Breast epithelium (tissue), 3 donors: ENCODE data around the gene ACADVL.

ENCODE experiments used
- POLR2A ChIP-seq: fragments of 450-650 bp; IDR thresholded peaks from one replicate; pipeline ENCODE4 v1.6.1; 2016; ENCODE audit warnings: antibody characterized with exemption, mild to moderate bottlenecking, moderate library complexity
- POLR2AphosphoS5 ChIP-seq, 3 donors: sonication (generic); formaldehyde crosslinking; IDR thresholded peaks; one replicate each; pipeline ENCODE4 v1.6.1; 2017; ENCODE audit warnings: antibody characterized with exemption in 3 of 3
- TF ChIP-seq, protein P1 (sequence below), 3 donors: fragments of 450-650 bp; IDR thresholded peaks; one replicate each; pipeline ENCODE4 v1.5.1; 2016 to 2017; ENCODE audit warnings: antibody characterized with exemption in 3 of 3, mild to moderate bottlenecking in 3 of 3, moderate library complexity in 3 of 3

DNA sequence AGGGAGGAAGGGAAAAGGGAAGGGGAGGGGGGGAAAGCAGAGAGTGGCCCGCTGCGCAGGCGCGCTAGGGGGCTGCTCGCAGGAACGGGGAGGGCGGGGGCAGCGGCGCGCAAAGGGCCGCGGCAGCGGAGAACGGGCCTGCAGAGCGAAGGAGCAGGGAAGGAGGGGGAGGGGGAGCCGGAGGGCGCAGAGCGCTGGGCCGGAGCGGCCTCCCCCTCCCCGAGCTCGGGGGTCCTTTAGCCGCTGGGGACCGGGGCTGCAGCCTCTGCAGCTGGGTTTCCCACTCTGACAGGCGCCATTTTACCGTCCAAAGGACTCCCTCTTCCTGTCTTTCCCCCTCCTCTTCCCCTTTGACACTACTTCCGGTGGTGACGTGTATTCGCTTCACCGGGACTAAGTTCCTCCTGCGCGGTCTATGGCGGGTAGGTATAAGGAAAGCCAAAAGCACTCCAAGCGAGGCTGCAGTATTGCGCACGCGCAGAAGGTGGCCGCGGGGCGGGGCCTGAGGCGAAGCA lies 32.0 kb downstream of the ACADVL start, which contains the start of gene CTDNEP1:
- TF ChIP-seq, protein P1, sequence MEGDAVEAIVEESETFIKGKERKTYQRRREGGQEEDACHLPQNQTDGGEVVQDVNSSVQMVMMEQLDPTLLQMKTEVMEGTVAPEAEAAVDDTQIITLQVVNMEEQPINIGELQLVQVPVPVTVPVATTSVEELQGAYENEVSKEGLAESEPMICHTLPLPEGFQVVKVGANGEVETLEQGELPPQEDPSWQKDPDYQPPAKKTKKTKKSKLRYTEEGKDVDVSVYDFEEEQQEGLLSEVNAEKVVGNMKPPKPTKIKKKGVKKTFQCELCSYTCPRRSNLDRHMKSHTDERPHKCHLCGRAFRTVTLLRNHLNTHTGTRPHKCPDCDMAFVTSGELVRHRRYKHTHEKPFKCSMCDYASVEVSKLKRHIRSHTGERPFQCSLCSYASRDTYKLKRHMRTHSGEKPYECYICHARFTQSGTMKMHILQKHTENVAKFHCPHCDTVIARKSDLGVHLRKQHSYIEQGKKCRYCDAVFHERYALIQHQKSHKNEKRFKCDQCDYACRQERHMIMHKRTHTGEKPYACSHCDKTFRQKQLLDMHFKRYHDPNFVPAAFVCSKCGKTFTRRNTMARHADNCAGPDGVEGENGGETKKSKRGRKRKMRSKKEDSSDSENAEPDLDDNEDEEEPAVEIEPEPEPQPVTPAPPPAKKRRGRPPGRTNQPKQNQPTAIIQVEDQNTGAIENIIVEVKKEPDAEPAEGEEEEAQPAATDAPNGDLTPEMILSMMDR (IDR thresholded peaks at IDR 0.05) = no peak
- no peak for TF ChIP-seq POLR2AphosphoS5 (IDR thresholded peaks at IDR 0.05)
- TF ChIP-seq POLR2A = no peak
